Uterus (tissue), 4 donors: ENCODE data around the gene PRRT1. TPM values are rescaled to one million over a fixed set of nuclear protein-coding genes. Genes with fewer than 3 reads are reported as not detected.

Experiments
- DNase-seq, 2 donors: peaks; one replicate each; pipeline ENCODE4 v3.0.0-alpha.2; 2019 to 2020
- H3K27ac ChIP-seq, 2 donors: fragments of 200-600 bp; sonication (generic); 1 replicate in 1 of 2; 2 replicates in 1 of 2; pipeline ENCODE4 v1.5.1; 2016 to 2018
- H3K27me3 ChIP-seq, 2 donors: fragments of 200-600 bp; sonication (generic); one replicate each; pipeline ENCODE4 v1.5.1; 2018 to 2019; ENCODE audit warnings: control low read depth in 1 of 2
- H3K36me3 ChIP-seq, 2 donors: fragments of 200-600 bp; sonication (generic); one replicate each; pipeline ENCODE4 v1.5.1; 2019; ENCODE audit warnings: control low read depth in 1 of 2
- H3K4me1 ChIP-seq, 2 donors: fragments of 200-600 bp; sonication (generic); one replicate each; pipeline ENCODE4 v1.5.1; 2018 to 2019; ENCODE audit warnings: control low read depth in 1 of 2
- H3K4me3 ChIP-seq, 2 donors: fragments of 200-600 bp; sonication (generic); 1 replicate in 1 of 2; 2 replicates in 1 of 2; pipeline ENCODE4 v1.5.1; 2018 to 2019; ENCODE audit warnings: mild to moderate bottlenecking in 1 of 2
- H3K9me3 ChIP-seq, 2 donors: fragments of 200-600 bp; sonication (generic); one replicate each; pipeline ENCODE4 v1.5.1; 2019; ENCODE audit warnings: control low read depth in 1 of 2
- CTCF ChIP-seq, 4 experiments: fragments of 200-600 bp in 2 of 4; fragments of 450-650 bp in 2 of 4; sonication (generic) in 2 of 4; IDR thresholded peaks; one replicate each; pipeline ENCODE4 v1.5.1; 2016 to 2019; ENCODE audit warnings: antibody characterized with exemption in 4 of 4, mild to moderate bottlenecking in 2 of 4, moderate library complexity in 1 of 4
- POLR2A ChIP-seq, 2 donors: fragments of 450-650 bp; IDR thresholded peaks; one replicate each; pipeline ENCODE4 v1.6.1; 2016; ENCODE audit warnings: antibody characterized with exemption in 2 of 2, mild to moderate bottlenecking in 1 of 2, moderate library complexity in 1 of 2
- intact Hi-C: fragments of 100-400 bp; cut with DNase I; formaldehyde crosslinking; loops from one replicate; pipeline ENCODE4 v1.15.1; 2023; ENCODE audit warnings: low total_unique reads
- total RNA-seq, 4 donors: library from RNA; depleted of rRNA in 3 of 4; stranded (reverse); fragments of >200 nt in 3 of 4; gene quantifications; one replicate each; pipeline versions ENCODE4 v1.1.0 to v1.2.4, GENCODE V29; 2014 to 2023
- donor health status: DM: yes; HTN: yes; CAD: no.

Gene PRRT1
- 1 to 10 TPM in 2 of 4 donors, not detected in 2; 8.0 to 9.4 TPM for total RNA-seq

GRCh38 chr6:32151863-32152768 lies at the start of gene PRRT1:
PRRT1 (minus strand) TSS chr6:32151939; CDS start chr6:32151827, 112 bp downstream.
- peak in 1 of 2 donors; percentile 39 for DNase-seq
- Histone ChIP-seq H3K9me3 (no peaks in the 10 kb centered on the region), H3K4me1 (peaks cover 5 to 17% of the 10 kb centered on the region in 2 donors), H3K4me3 (peak within 1 kb of the TSS; percentile 68 to 86), H3K27ac (peak within 1 kb of the TSS; percentile 93 to 97), H3K36me3 (no peaks in the 10 kb centered on the region), H3K27me3 (no peaks in the 10 kb centered on the region)
- TF ChIP-seq CTCF (IDR thresholded peaks at IDR 0.05) (no peak), POLR2A (IDR thresholded peaks at IDR 0.05) (no peak)
- intact Hi-C loops: no loop called here

GRCh38 chr6:32200711-32201475 lies 49.2 kb upstream of the PRRT1 start:
- Histone ChIP-seq H3K27me3 (no peaks in the 10 kb centered on the region), H3K36me3 (no peaks in the 10 kb centered on the region), H3K9me3 (no peaks in the 10 kb centered on the region), H3K4me3 (no peak overlapping the region), H3K27ac (no peak overlapping the region), H3K4me1 (peaks cover 3 to 7% of the 10 kb centered on the region in 2 donors)
- intact Hi-C loops: no loop called here
- no peak for TF ChIP-seq CTCF (IDR thresholded peaks at IDR 0.05)
- no peak for TF ChIP-seq POLR2A (IDR thresholded peaks at IDR 0.05)
- no peak for DNase-seq

- Histone ChIP-seq H3K27me3 (no peaks in the 10 kb centered on the region), H3K27ac (no peak overlapping the region), H3K4me3 (no peak overlapping the region), H3K36me3 (no peaks in the 10 kb centered on the region), H3K4me1 (peaks cover 3 to 7% of the 10 kb centered on the region in 2 donors), H3K9me3 (no peaks in the 10 kb centered on the region)
- DNase-seq: no peak
- intact Hi-C loops: no loop called here
- TF ChIP-seq POLR2A (IDR thresholded peaks at IDR 0.05) (no peak), CTCF (IDR thresholded peaks at IDR 0.05) (no peak)
Measured at GRCh38 chr6:32198866-32199265, 47.1 kb upstream of the PRRT1 start.

GRCh38 chr6:32198345-32198696 lies 46.6 kb upstream of the PRRT1 start:
- H3K27ac ChIP-seq: no peak overlapping the region
- intact Hi-C loops: no loop called here

More at GRCh38 chr6:32198345-32198696, 46.6 kb upstream of the PRRT1 start:
- Histone ChIP-seq H3K4me3 (no peak overlapping the region), H3K27me3 (no peaks in the 10 kb centered on the region), H3K4me1 (peaks cover 3 to 7% of the 10 kb centered on the region in 2 donors), H3K36me3 (no peaks in the 10 kb centered on the region), H3K9me3 (no peaks in the 10 kb centered on the region)
- DNase-seq: no peak
- TF ChIP-seq CTCF (IDR thresholded peaks at IDR 0.05): no peak
- no peak for TF ChIP-seq POLR2A (IDR thresholded peaks at IDR 0.05)
